GM12801 (cell line): Measurements from ENCODE around the gene RPL10A.

Source experiments
- CTCF ChIP-seq: IDR thresholded peaks from one replicate; pipeline ENCODE4 v1.5.1; 2011; ENCODE audit warnings: control low read depth; ENCODE audit not compliant: insufficient read length; ENCODE audit errors: extremely low read depth

RPL10A gene

GRCh38 chr6:35486005-35486925 lies 18.1 kb downstream of the RPL10A start:
- TF ChIP-seq CTCF: no peak

- no peak for TF ChIP-seq CTCF
Measured at GRCh38 chr6:35487658-35488516, 19.7 kb downstream of the RPL10A start.

GRCh38 chr6:35488517-35488862 lies 20.3 kb downstream of the RPL10A start:
- no peak for TF ChIP-seq CTCF

- TF ChIP-seq CTCF: no peak
Measured at GRCh38 chr6:35489066-35489465, 20.9 kb downstream of the RPL10A start.

- no peak for TF ChIP-seq CTCF
Measured at GRCh38 chr6:35489995-35490791, 22.0 kb downstream of the RPL10A start.

- no peak for TF ChIP-seq CTCF
Measured at GRCh38 chr6:35490821-35491557, 22.8 kb downstream of the RPL10A start.
